Measurements from ENCODE around the gene ADGRL3. TPM values are rescaled to one million over a fixed set of nuclear protein-coding genes. Genes with fewer than 3 reads are reported as not detected.

Gene ADGRL3
- total RNA-seq, 1 donor from 2014 or later, result 45.9 TPM

DNA sequence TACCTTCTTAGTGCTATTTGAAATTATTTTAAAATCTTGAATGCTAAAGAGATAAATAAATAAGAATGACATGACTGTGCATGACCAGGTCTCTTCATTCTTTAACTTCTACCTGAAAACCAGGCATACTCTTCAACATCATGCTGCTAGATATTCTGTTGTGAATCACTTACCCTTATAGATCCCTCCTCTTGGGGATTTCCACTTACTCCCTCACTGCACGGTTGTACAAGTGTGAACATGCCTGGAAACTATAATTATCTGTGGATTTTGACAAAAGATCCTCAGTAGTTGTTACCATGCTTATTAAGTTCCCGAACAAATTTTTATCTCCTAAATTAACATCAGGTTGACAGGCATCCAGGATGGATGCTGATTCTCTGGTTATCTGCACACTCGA, 54.3 kb downstream of the ADGRL3 start:
- DNase-seq (ENCODE audit: low spot score) (no peak), ATAC-seq (no peak)
- intact Hi-C loops (cut with DNase I), result no loop called here

DNA sequence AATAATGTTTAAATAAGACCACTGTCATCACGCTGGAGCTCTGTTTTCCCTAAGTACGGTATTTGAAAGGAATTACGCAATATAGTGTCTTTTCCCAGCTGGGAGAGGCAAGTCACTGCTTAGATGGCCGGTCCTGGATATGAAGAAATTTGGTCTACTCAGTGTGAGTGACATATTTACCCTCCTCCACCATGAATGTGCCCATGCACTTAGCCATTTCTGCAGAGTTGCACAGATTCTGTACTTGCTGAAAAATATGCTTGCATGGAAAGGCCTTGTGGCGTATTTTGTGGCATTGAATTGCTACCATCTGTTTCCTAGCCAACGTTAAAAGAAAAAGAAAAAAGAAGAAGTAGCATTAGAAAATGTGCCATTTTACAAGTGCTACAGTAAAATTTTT, 73.1 kb downstream of the ADGRL3 start:
- peak; percentile 89 for ATAC-seq

DNA sequence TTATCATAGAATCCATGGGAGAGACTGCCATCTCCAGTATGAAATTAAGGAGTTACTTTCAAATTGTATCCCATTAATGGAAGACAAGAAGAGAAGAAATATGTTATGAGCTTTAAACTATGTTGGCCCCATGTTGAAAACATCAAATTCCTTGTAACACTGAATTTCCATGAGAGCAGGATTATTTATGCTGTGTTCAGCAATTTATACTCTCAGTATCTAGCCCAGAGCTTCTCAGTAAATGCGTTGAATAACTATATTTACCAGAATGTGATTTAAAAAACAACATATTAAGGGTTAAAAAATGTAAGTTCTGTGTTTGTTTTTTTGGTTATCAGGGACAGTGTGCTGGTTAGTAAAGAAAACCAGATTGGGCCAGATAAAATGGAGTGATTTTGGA, 74.2 kb downstream of the ADGRL3 start:
- ATAC-seq, result no peak

More for the DNA sequence above, 73.1 kb downstream of the ADGRL3 start:
- no peak for DNase-seq (ENCODE audit: low spot score)
- intact Hi-C loops (cut with DNase I), result no loop called here

DNA sequence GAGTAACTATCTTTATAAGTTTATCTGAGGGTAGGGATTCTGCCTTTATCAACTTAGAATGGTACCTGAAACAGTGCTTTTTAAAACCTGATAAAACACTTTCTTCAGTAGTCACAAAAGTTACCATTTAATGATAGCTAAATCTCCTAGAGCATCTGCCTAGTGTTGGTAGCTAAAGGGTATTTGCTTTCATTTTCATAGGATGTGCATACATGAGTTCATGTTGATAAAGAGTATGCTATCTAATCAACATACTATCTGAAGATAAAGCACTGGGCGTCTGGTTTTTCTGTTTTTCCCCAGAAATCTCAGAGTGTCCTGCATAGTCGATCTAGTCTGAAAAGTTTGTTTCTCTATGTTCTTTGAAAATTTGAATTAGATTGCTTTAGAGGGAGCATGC, 75.1 kb downstream of the ADGRL3 start:
- ATAC-seq (no peak), DNase-seq (ENCODE audit: low spot score) (no peak)
- intact Hi-C loops (cut with DNase I), result no loop called here

More for the DNA sequence above, 74.2 kb downstream of the ADGRL3 start:
- intact Hi-C loops (cut with DNase I), result no loop called here
- DNase-seq (ENCODE audit: low spot score), result no peak

GRCh38 chr4:61276029-61276428, 75.9 kb downstream of the ADGRL3 start:
- DNase-seq (ENCODE audit: low spot score) (no peak), ATAC-seq (no peak)
- intact Hi-C loops (cut with DNase I), result no loop called here

GRCh38 chr4:61277785-61278760, 77.9 kb downstream of the ADGRL3 start:
- DNase-seq (ENCODE audit: low spot score) (no peak), ATAC-seq (no peak)
- intact Hi-C loops (cut with DNase I), result no loop called here

DNA sequence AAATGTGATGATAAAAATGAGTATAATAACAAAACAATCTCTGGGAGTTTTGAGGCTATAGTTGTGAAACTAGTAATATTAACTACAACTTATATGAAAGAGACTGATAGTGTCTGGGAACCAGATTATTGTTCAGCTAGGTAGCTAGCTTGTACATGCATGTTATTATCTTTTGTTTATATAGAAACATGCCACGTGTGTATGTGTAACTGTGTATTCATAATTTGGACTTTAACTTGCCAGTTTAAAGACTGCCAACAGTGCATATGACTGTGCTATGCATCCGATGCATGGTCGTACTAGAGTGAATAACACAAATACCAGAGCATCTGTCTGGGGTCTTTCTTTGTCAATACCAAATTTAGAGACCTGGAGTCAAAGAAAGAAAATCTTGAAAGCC, 92.2 kb downstream of the ADGRL3 start:
- ATAC-seq, result no peak
- intact Hi-C loops (cut with DNase I), result no loop called here
- DNase-seq (ENCODE audit: low spot score), result no peak

- intact Hi-C loops (cut with DNase I), result no loop called here
- no peak for DNase-seq (ENCODE audit: low spot score)
- ATAC-seq, result no peak
Measured at GRCh38 chr4:61293707-61294400, 93.7 kb downstream of the ADGRL3 start.

- ATAC-seq (no peak), DNase-seq (ENCODE audit: low spot score) (no peak)
- intact Hi-C loops (cut with DNase I), result no loop called here
Measured at GRCh38 chr4:61294936-61295335, 94.8 kb downstream of the ADGRL3 start.

DNA sequence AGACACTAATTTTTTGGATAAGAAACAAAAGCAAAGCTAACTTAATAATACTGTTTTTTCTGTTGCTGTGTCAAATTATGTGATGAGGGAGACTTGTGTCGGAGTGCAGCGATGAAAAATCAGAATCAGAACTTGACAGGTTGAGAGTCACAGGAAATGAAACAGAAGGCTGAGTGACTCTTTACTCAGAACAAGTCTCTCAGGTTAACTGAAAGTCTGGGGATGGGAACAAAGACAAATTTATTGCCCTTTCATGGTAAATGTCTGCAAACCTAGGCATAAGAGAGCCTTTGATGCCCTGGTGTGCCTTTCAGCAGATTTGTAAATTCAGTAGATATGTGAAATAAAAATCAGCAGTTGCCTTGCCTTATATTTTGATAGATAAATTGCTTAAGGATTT, 96.0 kb downstream of the ADGRL3 start:
- intact Hi-C loops (cut with DNase I), result no loop called here
- ATAC-seq, result no peak
- no peak for DNase-seq (ENCODE audit: low spot score)

- no peak for DNase-seq (ENCODE audit: low spot score)
- ATAC-seq, result no peak
- intact Hi-C loops (cut with DNase I), result no loop called here
Measured at GRCh38 chr4:61298178-61298740, 98.1 kb downstream of the ADGRL3 start.

DNA sequence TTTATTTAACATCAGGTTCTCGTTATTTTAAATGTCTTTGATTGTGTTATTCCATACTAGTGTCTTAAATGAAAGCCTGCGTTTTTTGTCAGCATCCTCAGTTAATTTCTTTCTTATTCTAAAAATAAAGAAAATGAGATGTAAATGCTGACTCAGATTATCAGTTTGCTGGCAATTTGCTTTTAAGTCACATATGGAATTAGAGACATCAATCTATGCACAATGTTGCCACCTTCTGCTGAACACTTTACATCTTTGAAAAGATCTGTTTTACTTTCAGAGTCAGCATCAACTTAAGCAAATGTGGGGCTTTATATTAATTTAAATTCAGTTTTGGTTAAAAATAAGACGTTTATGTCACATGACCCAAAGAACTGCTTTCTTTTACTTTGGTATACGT, 99.2 kb downstream of the ADGRL3 start:
- ATAC-seq, result no peak
- no peak for DNase-seq (ENCODE audit: low spot score)
- intact Hi-C loops (cut with DNase I), result no loop called here

DNA sequence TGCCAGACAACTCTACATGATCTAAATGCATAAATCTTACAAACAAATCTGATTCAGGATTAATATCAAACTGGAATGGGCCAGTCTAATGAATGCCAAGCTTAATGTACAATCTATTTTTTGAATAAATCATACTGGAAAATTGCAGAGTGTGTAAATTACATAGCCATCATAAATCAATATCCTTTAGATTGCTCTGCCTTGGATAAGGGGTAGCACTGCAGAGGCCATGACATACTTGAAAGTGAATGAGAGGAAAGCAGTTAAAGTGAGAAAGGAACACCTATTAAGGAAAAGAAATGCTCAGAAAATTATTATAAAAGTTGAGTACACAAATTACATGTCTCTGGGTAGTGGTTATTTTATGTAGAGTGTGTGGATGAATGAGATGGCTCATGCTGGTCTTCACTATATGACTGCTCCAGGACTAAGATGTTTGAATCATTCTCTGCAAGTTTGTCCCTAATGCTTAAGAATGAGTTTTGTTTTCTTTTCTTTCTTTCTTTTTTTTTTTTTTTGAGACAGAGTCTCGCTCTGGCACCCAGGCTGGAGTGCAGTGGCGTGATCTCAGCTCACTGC, 100.2 kb downstream of the ADGRL3 start:
- DNase-seq (ENCODE audit: low spot score) (no peak), ATAC-seq (no peak)
- intact Hi-C loops (cut with DNase I), result no loop called here

GRCh38 chr4:61301271-61301670, 101.1 kb downstream of the ADGRL3 start:
- ATAC-seq, result no peak
- no peak for DNase-seq (ENCODE audit: low spot score)
- intact Hi-C loops (cut with DNase I), result no loop called here

DNA sequence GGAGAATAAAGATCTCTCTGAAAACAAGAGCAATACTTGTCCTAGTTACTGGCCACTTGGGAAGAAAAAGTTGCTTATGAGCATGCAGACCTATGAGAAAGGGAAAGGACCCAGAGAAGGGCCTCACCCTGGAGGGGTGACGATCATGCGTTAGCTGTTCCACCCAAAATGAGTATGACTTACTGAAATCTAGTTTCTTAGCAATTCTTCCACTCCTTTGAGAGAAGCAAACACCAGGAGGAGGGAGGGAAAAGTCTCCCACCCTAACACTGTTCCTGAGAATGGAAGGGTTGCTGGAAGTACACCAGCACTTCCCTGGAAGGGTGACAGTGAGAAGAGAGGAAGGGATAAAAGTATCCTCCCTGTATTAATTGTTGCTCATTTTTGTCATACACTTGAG, 107.9 kb downstream of the ADGRL3 start:
- DNase-seq (ENCODE audit: low spot score) (no peak), ATAC-seq (no peak)
- intact Hi-C loops (cut with DNase I), result no loop called here

- ATAC-seq (no peak), DNase-seq (ENCODE audit: low spot score) (no peak)
- intact Hi-C loops (cut with DNase I), result no loop called here
Measured at GRCh38 chr4:61309616-61310015, 109.5 kb downstream of the ADGRL3 start.

DNA sequence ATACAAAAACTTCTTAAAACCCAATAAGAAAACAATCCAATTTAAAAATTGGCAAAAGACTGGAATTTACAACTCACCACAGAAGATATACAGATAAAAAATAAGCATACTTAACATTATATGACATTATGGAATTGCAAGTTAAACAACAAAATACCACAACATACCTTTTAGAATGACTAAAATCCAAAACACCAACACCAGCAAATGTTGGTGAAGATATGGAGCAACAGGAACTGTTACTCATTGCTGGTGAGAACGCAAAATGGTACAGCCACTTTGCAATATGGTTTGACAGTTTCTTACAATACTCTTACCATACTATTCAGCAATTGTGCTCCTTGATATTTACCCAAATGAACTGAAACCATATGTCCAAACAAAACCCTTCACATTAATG, 112.4 kb downstream of the ADGRL3 start:
- intact Hi-C loops (cut with DNase I), result no loop called here
- DNase-seq (ENCODE audit: low spot score), result no peak
- no peak for ATAC-seq

- DNase-seq (ENCODE audit: low spot score), result no peak
Measured at GRCh38 chr4:61318431-61318830, 118.3 kb downstream of the ADGRL3 start.

GRCh38 chr4:61319156-61319555, 119.0 kb downstream of the ADGRL3 start:
- ATAC-seq, result no peak
- no peak for DNase-seq (ENCODE audit: low spot score)
- intact Hi-C loops (cut with DNase I), result no loop called here

More at GRCh38 chr4:61318431-61318830, 118.3 kb downstream of the ADGRL3 start:
- ATAC-seq, result no peak
- intact Hi-C loops (cut with DNase I), result no loop called here

DNA sequence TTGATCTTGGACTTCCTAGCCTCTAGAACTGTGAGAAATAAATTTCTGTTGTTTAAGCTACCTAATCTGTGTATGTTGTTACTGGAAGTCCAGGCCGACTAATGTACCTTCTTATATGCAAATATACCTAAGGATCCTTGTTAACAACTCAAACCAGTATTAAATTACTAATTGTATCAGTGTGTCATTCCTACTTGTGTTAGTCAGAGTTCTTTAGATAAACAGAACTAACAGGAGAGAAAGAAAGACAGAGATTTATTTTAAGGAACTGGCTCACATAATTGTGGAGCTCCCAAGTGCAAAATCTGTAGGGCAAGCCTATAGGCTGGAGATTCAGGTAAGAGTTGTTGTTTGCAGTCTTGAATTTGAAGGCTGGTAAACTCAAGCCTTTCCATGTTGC, 120.0 kb downstream of the ADGRL3 start:
- intact Hi-C loops (cut with DNase I), result no loop called here
- ATAC-seq, result no peak

More for the DNA sequence above, 120.0 kb downstream of the ADGRL3 start:
- no peak for DNase-seq (ENCODE audit: low spot score)
